HEK293T (cell line): ENCODE measurements around the gene PGLYRP3.

Experiments used
- ARNT ChIP-seq: fragments of 450-650 bp; IDR thresholded peaks from 2 replicates; pipeline ENCODE4 v1.6.1; 2017; ENCODE audit warnings: mild to moderate bottlenecking
- ELF4 ChIP-seq: fragments of 450-650 bp; IDR thresholded peaks from 2 replicates; pipeline ENCODE4 v1.6.1; 2017; ENCODE audit warnings: antibody characterized with exemption
- FOXA1 ChIP-seq: fragments of 450-650 bp; IDR thresholded peaks from 2 replicates; pipeline ENCODE4 v1.6.1; 2016; ENCODE audit warnings: mild to moderate bottlenecking
- FOXK2 ChIP-seq: fragments of 450-650 bp; IDR thresholded peaks from 2 replicates; pipeline ENCODE4 v1.6.1; 2016; ENCODE audit warnings: mild to moderate bottlenecking
- FOXM1 ChIP-seq: fragments of 450-650 bp; IDR thresholded peaks from 2 replicates; pipeline ENCODE4 v1.6.1; 2017; ENCODE audit warnings: mild to moderate bottlenecking, borderline replicate concordance
- HDGF ChIP-seq: fragments of 450-650 bp; IDR thresholded peaks from 2 replicates; pipeline ENCODE4 v1.6.1; 2017; ENCODE audit warnings: antibody characterized with exemption, borderline replicate concordance
- L3MBTL2 ChIP-seq: fragments of 450-650 bp; conservative IDR thresholded peaks from 2 replicates; pipeline ENCODE4 v1.6.1; 2016; ENCODE audit warnings: mild to moderate bottlenecking
- LEF1 ChIP-seq: fragments of 450-650 bp; IDR thresholded peaks from 2 replicates; pipeline ENCODE4 v1.6.1; 2017; ENCODE audit warnings: mild to moderate bottlenecking, borderline replicate concordance
- NFRKB ChIP-seq: fragments of 450-650 bp; IDR thresholded peaks from 2 replicates; pipeline ENCODE4 v1.6.1; 2016; ENCODE audit warnings: mild to moderate bottlenecking, moderate library complexity
- SUZ12 ChIP-seq: fragments of 450-650 bp; IDR thresholded peaks from 2 replicates; pipeline ENCODE4 v1.6.1; 2016; ENCODE audit warnings: mild to moderate bottlenecking
- TARDBP ChIP-seq: fragments of 450-650 bp; IDR thresholded peaks from 2 replicates; pipeline ENCODE4 v1.6.1; 2016
- ZNF384 ChIP-seq: fragments of 450-650 bp; IDR thresholded peaks from 2 replicates; pipeline ENCODE4 v1.6.1; 2016
- TF ChIP-seq, protein P1 (sequence below): fragments of 450-650 bp; IDR thresholded peaks from 2 replicates; pipeline ENCODE4 v1.6.1; 2016

GRCh38 chr1:153337980-153338853 lies 25.5 kb upstream of the PGLYRP3 start:
- no peak for TF ChIP-seq FOXM1
- no peak for TF ChIP-seq HDGF
- TF ChIP-seq SUZ12 = no peak
- TF ChIP-seq ARNT = no peak
- TF ChIP-seq L3MBTL2 = no peak
- TF ChIP-seq FOXA1 = no peak
- TF ChIP-seq ZNF384 = no peak
- TF ChIP-seq, protein P1, sequence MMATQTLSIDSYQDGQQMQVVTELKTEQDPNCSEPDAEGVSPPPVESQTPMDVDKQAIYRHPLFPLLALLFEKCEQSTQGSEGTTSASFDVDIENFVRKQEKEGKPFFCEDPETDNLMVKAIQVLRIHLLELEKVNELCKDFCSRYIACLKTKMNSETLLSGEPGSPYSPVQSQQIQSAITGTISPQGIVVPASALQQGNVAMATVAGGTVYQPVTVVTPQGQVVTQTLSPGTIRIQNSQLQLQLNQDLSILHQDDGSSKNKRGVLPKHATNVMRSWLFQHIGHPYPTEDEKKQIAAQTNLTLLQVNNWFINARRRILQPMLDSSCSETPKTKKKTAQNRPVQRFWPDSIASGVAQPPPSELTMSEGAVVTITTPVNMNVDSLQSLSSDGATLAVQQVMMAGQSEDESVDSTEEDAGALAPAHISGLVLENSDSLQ = no peak
- TF ChIP-seq ELF4 = no peak
- TF ChIP-seq LEF1 = no peak
- no peak for TF ChIP-seq NFRKB
- no peak for TF ChIP-seq FOXK2
- no peak for TF ChIP-seq TARDBP
